GM19328 (cell line): ENCODE measurements around the gene FRMD1.

Experiments used
- ATAC-seq: cut with Tn5 transposase; IDR thresholded peaks from one replicate; pipeline ENCODE4 v1.9.1; 2021; ENCODE audit warnings: mild to moderate bottlenecking, moderate library complexity; ENCODE audit not compliant: unreplicated experiment

The FRMD1 gene

DNA sequence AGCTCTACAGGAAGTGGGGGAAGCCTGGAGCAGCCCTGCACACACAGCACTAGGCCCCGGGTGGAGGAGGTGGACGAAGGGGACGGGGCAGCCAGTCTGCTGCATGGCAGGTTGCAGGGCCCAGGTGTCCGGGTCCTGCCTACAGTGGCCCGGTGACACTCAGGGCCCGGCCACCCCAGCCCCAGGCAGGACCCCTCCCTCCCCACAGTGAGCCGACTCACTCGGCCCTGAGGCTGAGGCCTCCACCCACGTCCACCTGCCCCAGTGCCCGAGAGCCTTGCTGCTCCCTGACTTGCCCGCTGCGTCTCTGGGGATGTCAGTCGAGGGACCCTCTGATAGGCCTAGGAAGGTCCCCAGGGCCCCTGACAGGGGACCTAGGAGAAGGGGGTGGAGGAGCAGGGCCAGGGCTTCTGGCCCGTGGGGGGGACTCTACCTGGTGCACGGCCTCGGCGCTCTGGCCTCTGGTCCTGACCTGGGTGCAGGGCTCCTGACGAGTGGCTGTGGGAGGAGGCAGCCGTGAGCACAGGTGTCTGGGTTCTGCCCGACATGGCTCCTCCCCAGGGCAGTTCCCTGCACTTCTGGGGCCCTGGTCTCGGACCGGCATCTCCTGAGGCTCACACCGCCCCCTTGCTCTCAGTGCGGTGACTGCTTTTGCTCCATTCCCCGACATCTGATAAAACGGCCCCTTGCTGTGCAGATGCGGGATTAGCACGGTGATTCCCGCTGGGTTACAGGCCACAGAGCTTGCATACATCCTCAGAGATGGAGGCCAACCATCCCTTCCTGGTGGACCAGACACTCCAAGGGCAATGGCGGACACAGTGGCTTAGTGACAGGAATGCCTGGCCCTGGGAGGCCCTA is 20.1 kb downstream of the FRMD1 start:
- no peak for ATAC-seq

DNA sequence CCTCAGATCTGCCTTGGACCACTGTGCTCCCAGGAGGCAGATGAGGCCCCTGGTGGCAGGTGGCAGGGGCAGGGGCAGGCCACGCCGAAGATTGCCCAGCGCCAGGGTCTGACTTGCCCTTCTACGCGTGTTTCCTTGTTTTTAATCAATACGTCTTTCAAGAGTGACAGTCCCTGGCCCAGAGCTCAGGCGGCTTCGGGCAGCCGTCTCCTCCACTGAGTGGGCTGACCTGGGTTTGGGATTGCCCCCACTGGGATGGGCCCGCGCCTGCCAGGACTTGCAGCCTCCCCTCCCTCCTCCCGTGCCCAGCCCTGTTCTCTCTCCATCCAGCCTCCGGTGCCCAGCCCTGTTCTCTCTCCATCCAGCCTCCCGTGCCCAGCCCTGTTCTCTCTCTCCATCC is 21.2 kb downstream of the FRMD1 start:
- no peak for ATAC-seq

DNA sequence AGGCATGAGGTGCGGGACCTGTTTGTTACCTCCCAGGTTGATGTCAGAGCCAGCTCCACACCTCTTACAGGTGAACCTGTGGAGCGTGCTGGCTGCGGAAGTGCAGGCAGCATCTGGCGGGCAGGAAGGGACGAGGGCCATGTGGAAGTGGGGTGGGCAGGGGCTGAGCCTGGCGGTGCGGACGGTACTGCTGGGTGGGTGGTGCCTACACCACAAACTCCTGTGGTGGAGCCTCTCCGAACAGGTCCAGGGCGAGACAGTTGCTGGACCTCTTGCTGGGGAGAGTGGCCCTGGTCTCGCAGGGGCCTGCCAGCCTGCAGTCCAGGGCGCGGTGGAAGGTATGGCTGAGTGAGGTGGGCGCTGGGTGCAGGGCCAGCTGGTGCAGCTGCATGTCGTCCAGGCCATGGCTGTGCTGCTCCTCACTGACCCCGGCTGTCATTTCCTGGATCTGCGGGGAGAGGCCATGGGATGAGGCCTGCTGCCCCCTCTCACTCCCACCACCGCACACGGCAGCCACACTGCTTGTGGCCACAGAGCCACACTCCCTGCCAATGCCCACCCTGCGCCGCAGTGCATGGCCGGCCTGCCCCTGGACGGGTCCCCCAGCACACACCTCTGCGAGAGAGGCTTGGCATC is 22.0 kb downstream of the FRMD1 start:
- no peak for ATAC-seq

DNA sequence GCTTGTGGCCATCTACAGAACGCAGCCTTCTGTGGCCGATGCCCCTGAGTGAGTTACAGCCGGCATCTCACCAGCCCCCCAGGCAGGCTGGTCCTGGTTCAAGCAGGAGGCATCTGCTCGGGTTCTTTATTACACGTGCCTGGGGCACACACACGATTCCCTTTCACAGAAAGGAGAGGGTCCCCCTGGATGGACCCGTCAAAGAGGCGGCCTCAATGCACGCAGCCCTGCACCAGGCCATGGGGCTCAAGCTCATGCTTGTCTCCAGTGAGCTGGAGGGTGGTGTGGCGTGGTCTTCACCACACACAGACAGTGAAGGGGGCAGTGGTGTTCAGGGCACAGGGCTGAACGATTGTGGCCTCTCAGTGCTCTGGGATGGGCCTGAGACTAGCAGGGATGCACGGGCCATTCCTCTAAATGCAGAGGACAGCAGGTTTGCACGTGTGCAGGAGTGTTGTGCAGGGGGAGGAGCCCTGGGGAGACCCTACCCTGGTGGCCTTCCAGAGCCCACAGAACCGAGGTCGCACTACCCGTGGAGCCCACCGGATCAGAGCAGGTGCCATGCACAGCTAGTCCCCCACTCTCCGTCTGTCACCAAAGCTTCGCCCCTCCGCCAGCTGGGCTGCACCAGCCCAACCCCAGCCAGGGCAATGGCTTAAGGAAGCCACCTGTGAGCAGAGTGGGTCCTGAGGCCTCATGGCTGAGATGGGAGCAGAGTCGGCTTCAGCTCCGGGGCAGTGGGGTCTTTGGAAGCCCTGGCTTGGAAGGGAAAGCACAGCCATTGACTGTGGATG is 23.1 kb downstream of the FRMD1 start:
- no peak for ATAC-seq

GRCh38 chr6:168054765-168055560 is 24.0 kb downstream of the FRMD1 start:
- no peak for ATAC-seq

DNA sequence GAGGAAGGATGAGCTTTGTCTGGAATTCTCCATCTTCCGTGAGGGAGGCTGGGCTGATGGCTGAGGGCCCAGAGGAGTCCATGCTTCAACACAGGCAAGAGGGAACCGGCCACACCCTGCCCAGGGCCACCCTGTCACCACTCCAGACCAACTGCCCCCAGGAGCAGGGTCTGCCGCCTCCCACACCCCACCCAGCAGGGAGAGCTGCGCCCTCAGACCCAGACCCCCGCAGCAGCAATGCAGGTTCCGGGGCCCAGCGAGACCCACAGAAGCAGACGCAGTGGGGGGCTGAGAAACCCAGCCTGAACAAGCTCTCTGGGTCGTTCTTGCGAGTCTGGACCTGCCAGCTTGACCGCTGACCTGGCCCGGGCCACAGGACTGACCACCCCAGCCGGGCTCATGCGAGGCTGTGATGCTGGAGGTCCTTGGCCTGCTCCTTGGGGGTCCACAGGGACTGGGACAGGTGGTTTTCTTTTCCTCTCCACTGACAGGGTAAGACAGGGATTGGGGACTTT is 25.0 kb downstream of the FRMD1 start:
- ATAC-seq = no peak

- ATAC-seq = no peak
Observed at GRCh38 chr6:168053086-168053956, 25.7 kb downstream of the FRMD1 start.

DNA sequence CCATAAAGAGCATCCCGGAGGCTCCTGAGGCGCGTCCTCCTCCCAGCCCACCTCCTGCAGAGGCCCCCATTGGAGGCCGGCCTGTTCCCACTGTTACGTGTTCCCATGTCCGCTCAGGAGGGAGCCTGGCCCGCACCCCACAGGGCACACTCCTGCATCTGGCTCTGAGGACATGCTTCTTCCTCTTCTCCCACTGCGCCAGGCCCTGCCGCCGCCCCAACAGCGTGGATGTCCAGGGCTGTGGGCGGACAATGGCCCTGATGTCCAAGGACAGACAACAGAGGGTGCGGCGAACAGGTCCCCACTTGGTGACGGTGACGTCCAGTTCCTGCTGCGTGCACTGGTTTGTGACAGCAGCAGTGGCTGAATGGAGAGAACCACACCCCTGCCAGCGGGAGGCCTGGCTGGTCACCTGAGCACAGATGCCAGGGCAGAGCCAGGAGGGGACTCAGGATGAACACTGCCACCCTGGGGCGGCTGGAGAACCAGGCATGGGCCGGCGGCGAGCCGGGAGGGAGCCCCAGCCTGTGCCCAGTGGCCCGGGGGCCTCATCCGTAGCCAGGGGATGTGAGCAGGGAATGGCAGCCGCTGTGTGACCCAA is 26.6 kb downstream of the FRMD1 start:
- no peak for ATAC-seq

DNA sequence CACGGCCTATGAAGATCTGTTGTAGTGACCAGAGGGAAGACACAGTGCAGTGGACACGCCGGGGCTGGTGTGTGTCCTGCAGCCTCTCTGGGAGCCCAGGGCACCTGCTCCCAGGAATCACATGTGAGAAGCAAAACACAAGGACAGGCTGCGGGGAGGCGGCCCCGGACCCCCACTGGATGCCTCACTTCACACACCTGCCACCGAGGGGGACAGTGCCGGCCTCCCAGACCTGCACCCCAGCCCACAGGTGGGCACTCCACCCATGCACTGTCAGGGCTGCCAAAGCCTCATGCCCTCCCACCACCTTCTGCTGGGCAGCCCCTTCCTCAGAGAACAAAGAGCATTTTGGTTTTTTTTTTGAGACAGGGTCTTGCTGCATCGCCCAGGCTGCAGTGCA is 27.4 kb downstream of the FRMD1 start:
- ATAC-seq = no peak

DNA sequence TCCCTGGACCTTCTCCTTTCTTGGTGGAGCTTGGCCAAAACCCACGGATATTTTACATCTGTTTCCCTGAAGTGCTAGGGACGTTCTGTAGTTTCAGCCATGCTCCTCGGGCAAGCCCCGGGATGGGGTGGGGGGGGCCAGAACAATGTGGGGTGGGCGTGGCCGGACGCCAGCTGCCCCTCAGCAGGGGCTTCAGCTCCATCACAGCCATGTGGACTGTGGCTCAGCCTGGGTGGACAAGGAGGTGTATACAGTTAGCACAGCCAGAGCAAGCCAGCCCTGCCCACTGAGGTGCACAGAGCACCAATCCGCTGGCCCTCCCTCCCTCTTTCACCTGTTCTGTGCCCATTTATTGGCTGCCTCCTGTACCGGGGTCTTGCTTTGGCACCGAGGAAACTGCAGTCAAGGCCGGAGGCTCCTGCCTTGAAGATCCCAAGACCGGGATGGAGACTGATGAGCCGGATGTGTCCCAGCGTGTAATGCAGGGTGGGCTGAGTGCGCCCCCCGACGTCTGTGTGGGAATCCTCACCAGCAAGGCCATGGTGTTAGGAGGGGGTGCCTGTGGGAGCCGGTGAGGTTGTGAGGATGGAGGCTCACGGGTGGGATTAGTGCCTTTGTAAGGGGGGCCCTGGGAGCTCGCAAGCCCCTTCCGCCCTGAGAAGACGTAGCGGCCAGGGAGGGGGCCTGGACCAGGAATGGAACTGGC is 28.0 kb downstream of the FRMD1 start:
- no peak for ATAC-seq

GRCh38 chr6:168050225-168050880 is 28.7 kb downstream of the FRMD1 start:
- no peak for ATAC-seq

DNA sequence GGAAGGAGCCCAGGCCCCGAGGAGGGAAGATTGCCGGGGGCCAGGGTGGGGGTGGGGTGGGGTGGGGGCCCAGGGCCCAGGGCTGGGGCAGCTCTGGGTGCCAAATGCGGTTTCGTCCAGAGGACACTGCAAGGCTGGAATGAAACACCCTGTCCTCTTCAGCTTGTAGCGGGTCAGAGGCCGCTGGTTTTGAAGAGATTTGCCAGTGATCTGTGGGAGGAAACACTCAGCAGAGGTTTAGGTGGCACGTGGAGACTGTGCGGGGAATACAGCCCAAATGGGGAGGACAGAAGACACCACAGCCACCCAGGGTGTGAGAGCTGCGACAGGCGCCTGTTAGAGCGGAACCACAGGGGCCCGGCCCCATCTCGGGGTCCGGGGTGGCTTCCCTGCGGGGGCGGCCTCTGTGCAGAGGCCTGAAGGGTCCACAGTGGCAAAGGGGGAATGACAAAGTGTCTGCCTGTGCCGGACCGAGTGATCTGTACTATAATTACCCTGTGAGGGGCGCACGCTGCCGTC is 29.2 kb downstream of the FRMD1 start:
- ATAC-seq = no peak

DNA sequence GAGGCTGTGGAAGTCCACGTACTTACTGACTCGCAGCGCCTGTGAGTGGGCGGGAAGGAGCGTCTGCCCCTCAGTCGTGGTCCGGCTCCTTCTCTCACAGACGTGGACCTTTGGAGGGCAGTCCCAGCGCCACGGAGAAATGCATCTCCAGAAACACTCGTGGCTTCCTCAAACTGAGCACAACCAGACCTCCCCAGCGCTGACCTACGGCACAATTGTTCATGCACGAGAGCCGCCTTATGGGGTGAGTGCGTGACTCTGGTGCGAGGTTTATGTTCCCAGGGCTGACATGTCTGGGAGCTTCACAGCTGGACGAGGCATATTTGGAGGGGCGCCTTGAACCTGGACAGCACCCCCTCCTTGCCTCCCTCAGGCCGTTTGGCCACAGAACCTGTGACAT is 29.7 kb downstream of the FRMD1 start:
- no peak for ATAC-seq

DNA sequence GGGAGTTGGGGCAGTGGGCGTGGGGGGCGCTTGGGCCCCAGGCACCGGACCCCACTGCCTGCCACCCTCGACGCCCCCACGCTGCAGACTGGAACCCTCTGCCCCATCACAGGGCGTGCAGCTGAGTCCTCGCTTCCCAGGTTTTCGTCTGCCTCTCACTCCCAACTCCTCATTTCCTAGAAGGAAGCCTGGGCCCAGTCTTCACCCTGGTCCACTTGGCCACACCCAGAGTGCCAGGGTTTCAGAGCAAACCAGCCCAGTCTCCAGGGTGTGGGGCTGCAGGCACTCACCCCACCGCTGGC is 30.3 kb downstream of the FRMD1 start:
- ATAC-seq = no peak

- no peak for ATAC-seq
Observed at GRCh38 chr6:168047841-168048723, 30.9 kb downstream of the FRMD1 start.

- ATAC-seq = no peak
Observed at GRCh38 chr6:168046696-168047095, 32.3 kb downstream of the FRMD1 start.
